IMR-90 (cell line): ENCODE measurements around the gene ZDHHC7. TPM values are rescaled to one million over a fixed set of nuclear protein-coding genes. Genes with fewer than 3 reads are reported as not detected.
A peak's percentile ranks its signal among the peaks of the same experiment; 100 is the strongest.

Source experiments
- ATAC-seq: fragments of 200-7000 bp; cut with Tn5 transposase; 2 replicates; pipeline ENCODE4 v1.9.1; 2020; ENCODE audit warnings: low read depth, mild to moderate bottlenecking, moderate library complexity
- BruUV-seq: library from RNA; stranded (reverse); fragments of 400-500 nt; replicated peaks from 2 replicates; lab custom pipeline; 2021; lab: Mats Ljungman, UMichigan
- CTCF ChIA-PET: fragments of 300-600 bp; formaldehyde crosslinking; extraction: SDS; loops from one replicate; lab custom pipeline; 2021; ENCODE audit warnings: antibody characterized with exemption; lab: Yijun Ruan, JAX
- POLR2A ChIA-PET: fragments of 300-600 bp; sonication (Branson Sonifier 250); formaldehyde crosslinking; loops from one replicate; lab custom pipeline; 2022; ENCODE audit warnings: antibody characterized with exemption; ENCODE audit not compliant: unreplicated experiment; lab: Charles Lee
- DNase-seq: peaks from one replicate; pipeline ENCODE4 v3.0.0; 2013
- H2AFZ ChIP-seq: replicated peaks from 2 replicates; pipeline ENCODE3; 2013; ENCODE audit warnings: low read length, mild to moderate bottlenecking; ENCODE audit not compliant: poor library complexity
- H2AK5ac ChIP-seq: 2 replicates; pipeline ENCODE4 v1.6.1; 2013; ENCODE audit warnings: low read depth, low read length, inconsistent platforms
- H2AK9ac ChIP-seq: replicated peaks from 2 replicates; pipeline ENCODE3; 2013; ENCODE audit warnings: mild to moderate bottlenecking, low read depth, low read length, moderate library complexity; ENCODE audit not compliant: poor library complexity
- H2BK120ac ChIP-seq: 2 replicates; pipeline ENCODE4 v1.6.1; 2013; ENCODE audit warnings: low read depth, low read length, inconsistent platforms
- H2BK15ac ChIP-seq: 3 replicates; pipeline ENCODE4 v1.6.1; 2013; ENCODE audit warnings: low read depth, low read length, inconsistent platforms
- H2BK20ac ChIP-seq: 2 replicates; pipeline ENCODE4 v1.6.1; 2013; ENCODE audit warnings: low read depth, mild to moderate bottlenecking, inconsistent platforms, low read length, moderate library complexity
- H2BK5ac ChIP-seq: 2 replicates; pipeline ENCODE4 v1.6.1; 2013; ENCODE audit warnings: mild to moderate bottlenecking, low read depth, low read length, inconsistent platforms; ENCODE audit not compliant: poor library complexity, severe bottlenecking
- H3K14ac ChIP-seq: replicated peaks from 2 replicates; pipeline ENCODE4 v1.6.1; 2013; ENCODE audit warnings: low read depth, low read length, inconsistent platforms
- H3K18ac ChIP-seq: 2 replicates; pipeline ENCODE4 v1.6.1; 2013; ENCODE audit warnings: low read depth, low read length, control low read depth
- H3K23ac ChIP-seq: 2 replicates; pipeline ENCODE4 v1.6.1; 2013; ENCODE audit warnings: low read depth, low read length, inconsistent platforms
- H3K27ac ChIP-seq: 2 replicates; pipeline ENCODE4 v1.5.1; 2013; ENCODE audit warnings: mild to moderate bottlenecking, control low read depth, low read length; ENCODE audit not compliant: insufficient read depth
- H3K27me3 ChIP-seq: 2 replicates; pipeline ENCODE4 v1.6.1; 2013; ENCODE audit warnings: low read length; ENCODE audit not compliant: control insufficient read depth, insufficient read depth
- H3K36me3 ChIP-seq: 2 replicates; pipeline ENCODE4 v1.6.1; 2013; ENCODE audit warnings: low read length, mixed read lengths; ENCODE audit not compliant: control insufficient read depth, insufficient read depth
- H3K4ac ChIP-seq: 2 replicates; pipeline ENCODE4 v1.6.1; 2013; ENCODE audit warnings: low read depth, low read length, inconsistent platforms
- H3K4me1 ChIP-seq: 2 replicates; pipeline ENCODE4 v1.6.1; 2013; ENCODE audit warnings: low read length, mixed read lengths; ENCODE audit not compliant: control insufficient read depth, insufficient read depth
- H3K4me2 ChIP-seq: 2 replicates; pipeline ENCODE4 v1.6.1; 2013; ENCODE audit warnings: low read depth, mild to moderate bottlenecking, control low read depth, low read length, moderate library complexity
- H3K4me3 ChIP-seq: 2 replicates; pipeline ENCODE4 v1.5.1; 2013; ENCODE audit warnings: low read depth, mild to moderate bottlenecking, control low read depth, low read length, moderate library complexity; ENCODE audit not compliant: insufficient read depth
- H3K56ac ChIP-seq: 2 replicates; pipeline ENCODE4 v1.6.1; 2013; ENCODE audit warnings: low read length, inconsistent platforms; ENCODE audit not compliant: insufficient read depth; ENCODE audit errors: extremely low read depth
- H3K79me1 ChIP-seq, 2 experiments: 2 replicates each; pipeline ENCODE4 v1.6.1; 2013; ENCODE audit warnings: low read length in 2 of 2, inconsistent platforms in 1 of 2, low read depth in 1 of 2
- H3K9ac ChIP-seq: 2 replicates; pipeline ENCODE4 v1.6.1; 2013; ENCODE audit warnings: low read depth, low read length, control low read depth
- H3K9me1 ChIP-seq: 2 replicates; pipeline ENCODE4 v1.6.1; 2013; ENCODE audit warnings: low read length, inconsistent platforms; ENCODE audit not compliant: insufficient read depth
- H3K9me3 ChIP-seq: 2 replicates; pipeline ENCODE4 v1.6.1; 2013; ENCODE audit warnings: low read length; ENCODE audit not compliant: control insufficient read depth, insufficient read depth
- H4K20me1 ChIP-seq: 2 replicates; pipeline ENCODE4 v1.6.1; 2013; ENCODE audit warnings: low read length, inconsistent platforms; ENCODE audit not compliant: insufficient read depth
- H4K5ac ChIP-seq: 2 replicates; pipeline ENCODE4 v1.6.1; 2013; ENCODE audit warnings: mild to moderate bottlenecking, low read depth, low read length, control low read depth
- H4K8ac ChIP-seq, 2 experiments: 2 replicates each; pipeline ENCODE4 v1.6.1; 2013; ENCODE audit warnings: low read depth in 2 of 2, low read length in 2 of 2, control low read depth in 1 of 2, inconsistent platforms in 1 of 2
- H4K91ac ChIP-seq: 2 replicates; pipeline ENCODE4 v1.6.1; 2013; ENCODE audit warnings: low read depth, low read length, inconsistent platforms; ENCODE audit not compliant: insufficient read depth
- BHLHE40 ChIP-seq: fragments of 150-350 bp; IDR thresholded peaks from 2 replicates; pipeline ENCODE4 v1.6.1; 2016; ENCODE audit warnings: mild to moderate bottlenecking, low read depth, low read length
- CHD1 ChIP-seq: IDR thresholded peaks from 2 replicates; pipeline ENCODE4 v1.6.1; 2012; ENCODE audit warnings: low read depth, low read length, improper control_type of control experiment
- FOS ChIP-seq: fragments of 150-350 bp; IDR thresholded peaks from 2 replicates; pipeline ENCODE4 v1.6.1; 2016; ENCODE audit warnings: low read depth, low read length
- MAFK ChIP-seq: IDR thresholded peaks from 2 replicates; pipeline ENCODE4 v1.6.1; 2012; ENCODE audit warnings: low read depth, low read length, improper control_type of control experiment
- MXI1 ChIP-seq: IDR thresholded peaks from 2 replicates; pipeline ENCODE4 v1.6.1; 2012; ENCODE audit warnings: low read depth, mild to moderate bottlenecking, low read length, moderate library complexity, borderline replicate concordance
- POLR2A ChIP-seq: IDR thresholded peaks from 2 replicates; pipeline ENCODE4 v1.6.1; 2012; ENCODE audit warnings: mild to moderate bottlenecking, low read depth, low read length
- RAD21 ChIP-seq: IDR thresholded peaks from 2 replicates; pipeline ENCODE4 v1.6.1; 2012; ENCODE audit warnings: low read length, improper control_type of control experiment
- RCOR1 ChIP-seq: IDR thresholded peaks from 2 replicates; pipeline ENCODE4 v1.6.1; 2012; ENCODE audit warnings: mild to moderate bottlenecking, low read length, improper control_type of control experiment; ENCODE audit not compliant: insufficient replicate concordance
- SMC3 ChIP-seq: fragments of 150-350 bp; IDR thresholded peaks from 2 replicates; pipeline ENCODE4 v1.6.1; 2016; ENCODE audit warnings: low read depth, mild to moderate bottlenecking, antibody characterized with exemption, low read length, moderate library complexity
- WGBS, 2 experiments: methylation state at CpG; one replicate each; pipeline versions ENCODE4 v1.1.5 to v1.1.7; 2013; ENCODE audit warnings: missing lambda C conversion rate in 2 of 2; ENCODE audit not compliant: insufficient read length in 1 of 2; ENCODE audit errors: extremely low coverage in 2 of 2; 5-methylcytosine and 5-hydroxymethylcytosine counted together
- dilution Hi-C: fragments of 300-500 bp; cut with HindIII; formaldehyde crosslinking; loops from one replicate; pipeline ENCODE4 v1.14.3; 2018; ENCODE audit warnings: low sequenced_read_pairs; ENCODE audit not compliant: unreplicated experiment
- in situ Hi-C: fragments of 300-500 bp; cut with MboI; formaldehyde crosslinking; loops from 3 replicates; pipeline ENCODE4 v1.14.3; 2019; ENCODE audit warnings: low sequenced_read_pairs, inconsistent platforms, mixed read lengths
- intact Hi-C: fragments of 100-400 bp; cut with micrococcal nuclease; formaldehyde crosslinking; loops from 2 replicates; pipeline ENCODE4 v1.10.0; 2022
- polyA plus RNA-seq, 3 experiments: library from polyadenylated mRNA; depleted of rRNA; stranded (reverse); fragments of >200 nt; gene quantifications; 2 replicates each; pipeline ENCODE4 v1.2.3, GENCODE V29; 2012; ENCODE audit warnings: low replicate concordance in 1 of 3
- total RNA-seq: library from RNA; depleted of rRNA; stranded (reverse); fragments of >200 nt; gene quantifications from 2 replicates; pipeline ENCODE4 v1.2.3, GENCODE V29; 2012
- TF ChIP-seq, protein P1 (sequence below): conservative IDR thresholded peaks from 2 replicates; pipeline ENCODE4 v1.5.1; 2012; ENCODE audit warnings: mild to moderate bottlenecking, low read depth, low read length, improper control_type of control experiment
- TF ChIP-seq, protein P2 (sequence below): fragments of 150-350 bp; IDR thresholded peaks from 2 replicates; pipeline ENCODE4 v1.6.1; 2017; ENCODE audit warnings: mild to moderate bottlenecking, antibody characterized with exemption, low read length, low read depth
- TF ChIP-seq, protein P3 (sequence below): fragments of 150-350 bp; IDR thresholded peaks from 2 replicates; pipeline ENCODE4 v1.6.1; 2016; ENCODE audit warnings: low read depth, mild to moderate bottlenecking, low read length, moderate library complexity, borderline replicate concordance

The ZDHHC7 gene
- total and polyA plus RNA-seq, 2 of the 4 experiments (the other 2 are of a cell fraction): 80.1 to 97.1 TPM

DNA sequence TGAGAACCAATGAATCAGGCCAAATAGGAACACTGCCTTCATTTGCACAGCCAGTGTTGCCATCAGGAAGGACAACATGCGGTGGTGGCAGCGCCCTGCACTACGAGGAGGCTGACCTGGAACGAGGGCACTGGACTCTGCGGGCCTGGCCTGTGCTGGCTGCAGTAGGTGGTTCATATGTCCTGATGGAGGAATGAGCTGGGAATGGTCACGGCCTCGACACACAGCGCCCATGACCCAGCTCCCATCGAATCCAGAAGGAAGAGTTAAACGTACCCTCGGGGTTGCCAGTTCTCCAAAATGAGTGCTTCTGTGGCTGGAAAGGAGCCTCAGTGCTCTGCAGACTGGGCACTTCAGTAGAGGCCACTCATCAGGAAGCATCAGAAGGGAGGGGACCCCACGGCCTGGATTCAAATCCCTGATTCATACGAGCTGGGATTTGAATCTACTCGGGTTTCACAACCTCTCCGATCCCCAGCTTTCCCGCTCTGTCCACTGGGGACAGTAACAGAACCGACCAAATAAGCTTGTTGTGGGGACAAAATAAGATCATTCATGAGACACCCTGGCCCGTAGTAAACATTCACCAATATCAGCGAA lies 85.5 kb downstream of the ZDHHC7 start:
- no peaks in the 10 kb centered on the region for H4K20me1 ChIP-seq
- H3K23ac ChIP-seq: no peak overlapping the region
- no peak overlapping the region for H2BK5ac ChIP-seq
- no peaks in the 10 kb centered on the region for H3K9me3 ChIP-seq
- H3K56ac ChIP-seq: no peak overlapping the region
- H3K27ac ChIP-seq: no peak overlapping the region
- no peaks in the 10 kb centered on the region for H3K79me1 ChIP-seq
- intact Hi-C loops (loop anchor here (1.0 to 2.0 kb wide), 2 partner anchors 26 to 161 kb away; no protein-coding TSS in a partner anchor), dilution Hi-C loops (no loop called here), in situ Hi-C loops (no loop called here)
- H2BK15ac ChIP-seq: no peak overlapping the region
- ChIA-PET CTCF (interaction anchor here (0.6 to 0.9 kb wide), 2 partner anchors 26 to 299 kb away, joined by 3 to 7 read pairs; no protein-coding TSS in a partner anchor), POLR2A (no interaction called here)
- H2AK5ac ChIP-seq: 0 out of 2 replicates have a peak overlapping the region, but pooled peaks have one; percentile 27
- no peaks in the 10 kb centered on the region for H3K27me3 ChIP-seq
- TF ChIP-seq RAD21 (no peak), RCOR1 (no peak), CHD1 (no peak), MAFK (no peak), POLR2A (no peak), BHLHE40 (no peak), FOS (no peak), SMC3 (no peak), MXI1 (no peak)
- TF ChIP-seq, protein P1, sequence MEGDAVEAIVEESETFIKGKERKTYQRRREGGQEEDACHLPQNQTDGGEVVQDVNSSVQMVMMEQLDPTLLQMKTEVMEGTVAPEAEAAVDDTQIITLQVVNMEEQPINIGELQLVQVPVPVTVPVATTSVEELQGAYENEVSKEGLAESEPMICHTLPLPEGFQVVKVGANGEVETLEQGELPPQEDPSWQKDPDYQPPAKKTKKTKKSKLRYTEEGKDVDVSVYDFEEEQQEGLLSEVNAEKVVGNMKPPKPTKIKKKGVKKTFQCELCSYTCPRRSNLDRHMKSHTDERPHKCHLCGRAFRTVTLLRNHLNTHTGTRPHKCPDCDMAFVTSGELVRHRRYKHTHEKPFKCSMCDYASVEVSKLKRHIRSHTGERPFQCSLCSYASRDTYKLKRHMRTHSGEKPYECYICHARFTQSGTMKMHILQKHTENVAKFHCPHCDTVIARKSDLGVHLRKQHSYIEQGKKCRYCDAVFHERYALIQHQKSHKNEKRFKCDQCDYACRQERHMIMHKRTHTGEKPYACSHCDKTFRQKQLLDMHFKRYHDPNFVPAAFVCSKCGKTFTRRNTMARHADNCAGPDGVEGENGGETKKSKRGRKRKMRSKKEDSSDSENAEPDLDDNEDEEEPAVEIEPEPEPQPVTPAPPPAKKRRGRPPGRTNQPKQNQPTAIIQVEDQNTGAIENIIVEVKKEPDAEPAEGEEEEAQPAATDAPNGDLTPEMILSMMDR: no peak
- TF ChIP-seq, protein P2, sequence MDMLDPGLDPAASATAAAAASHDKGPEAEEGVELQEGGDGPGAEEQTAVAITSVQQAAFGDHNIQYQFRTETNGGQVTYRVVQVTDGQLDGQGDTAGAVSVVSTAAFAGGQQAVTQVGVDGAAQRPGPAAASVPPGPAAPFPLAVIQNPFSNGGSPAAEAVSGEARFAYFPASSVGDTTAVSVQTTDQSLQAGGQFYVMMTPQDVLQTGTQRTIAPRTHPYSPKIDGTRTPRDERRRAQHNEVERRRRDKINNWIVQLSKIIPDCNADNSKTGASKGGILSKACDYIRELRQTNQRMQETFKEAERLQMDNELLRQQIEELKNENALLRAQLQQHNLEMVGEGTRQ: no peak
- TF ChIP-seq, protein P3, sequence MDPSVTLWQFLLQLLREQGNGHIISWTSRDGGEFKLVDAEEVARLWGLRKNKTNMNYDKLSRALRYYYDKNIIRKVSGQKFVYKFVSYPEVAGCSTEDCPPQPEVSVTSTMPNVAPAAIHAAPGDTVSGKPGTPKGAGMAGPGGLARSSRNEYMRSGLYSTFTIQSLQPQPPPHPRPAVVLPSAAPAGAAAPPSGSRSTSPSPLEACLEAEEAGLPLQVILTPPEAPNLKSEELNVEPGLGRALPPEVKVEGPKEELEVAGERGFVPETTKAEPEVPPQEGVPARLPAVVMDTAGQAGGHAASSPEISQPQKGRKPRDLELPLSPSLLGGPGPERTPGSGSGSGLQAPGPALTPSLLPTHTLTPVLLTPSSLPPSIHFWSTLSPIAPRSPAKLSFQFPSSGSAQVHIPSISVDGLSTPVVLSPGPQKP: no peak
- H3K4me2 ChIP-seq: no peak overlapping the region
- H2AK9ac ChIP-seq: no peak overlapping the region
- H3K9me1 ChIP-seq: peaks cover 3% of the 10 kb centered on the region; the same call in 1 of the 2 replicates
- no peak overlapping the region for H3K4ac ChIP-seq
- ATAC-seq (no peak), DNase-seq (no peak)
- WGBS, 2 experiments: 97% methylated on average over 8 of the region's 19 CpGs; no CpG with 5 or more reads in 1 of the 2 experiments
- H3K9ac ChIP-seq: no peak overlapping the region
- BruUV-seq: no TSS peak
- no peak overlapping the region for H3K18ac ChIP-seq
- no peak overlapping the region for H4K5ac ChIP-seq
- no peak overlapping the region for H4K91ac ChIP-seq
- no peak overlapping the region for H2BK20ac ChIP-seq
- no peaks in the 10 kb centered on the region for H3K36me3 ChIP-seq
- H2BK120ac ChIP-seq: no peak overlapping the region
- H4K8ac ChIP-seq: no peak overlapping the region
- H3K4me3 ChIP-seq: no peak overlapping the region
- H3K14ac ChIP-seq: no peak overlapping the region
- H3K4me1 ChIP-seq: peaks cover 8% of the 10 kb centered on the region; the same call in 1 of the 2 replicates
- no peak overlapping the region for H2AFZ ChIP-seq
